MM.1S (cell line): Measurements from ENCODE around the gene EPB41.

Source experiments
- EZH2 ChIP-seq: fragments of 300-600 bp; sonication (generic); optimal IDR thresholded peaks from 2 replicates; pipeline ENCODE3; 2017; ENCODE audit warnings: low read depth, mild to moderate bottlenecking, antibody characterized with exemption, low read length, mixed read lengths
- EZH2phosphoT487 ChIP-seq: fragments of 300-600 bp; sonication (generic); IDR thresholded peaks from 2 replicates; pipeline ENCODE4 v1.6.1; 2018; ENCODE audit warnings: antibody characterized with exemption, low read length
- TF ChIP-seq, protein P1 (sequence below): fragments of 300-600 bp; sonication (generic); IDR thresholded peaks from 2 replicates; pipeline ENCODE4 v1.5.1; 2016; ENCODE audit warnings: antibody characterized with exemption, low read length, mixed read lengths

DNA sequence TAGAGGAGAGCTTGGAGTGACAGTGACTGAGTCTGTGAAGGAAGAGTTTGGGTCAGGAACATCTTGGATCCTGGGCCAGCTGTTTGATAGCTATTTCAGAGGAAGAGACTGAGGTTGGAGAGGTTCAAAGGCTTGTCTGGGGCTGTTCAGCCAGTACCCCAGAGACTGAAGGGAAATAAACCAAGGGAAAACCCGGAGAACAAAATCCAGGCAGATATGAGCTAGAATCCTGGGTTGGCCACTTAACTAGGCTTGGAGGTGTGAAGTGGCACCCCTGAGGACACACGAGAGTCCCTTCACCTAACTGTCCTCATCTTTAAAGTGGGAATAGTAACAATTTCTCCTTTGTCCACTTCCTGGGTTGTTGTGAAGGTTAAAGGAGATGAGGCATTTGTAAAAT, 23.1 kb upstream of the EPB41 start:
- TF ChIP-seq EZH2phosphoT487 (no peak), EZH2 (no peak)
- TF ChIP-seq, protein P1, sequence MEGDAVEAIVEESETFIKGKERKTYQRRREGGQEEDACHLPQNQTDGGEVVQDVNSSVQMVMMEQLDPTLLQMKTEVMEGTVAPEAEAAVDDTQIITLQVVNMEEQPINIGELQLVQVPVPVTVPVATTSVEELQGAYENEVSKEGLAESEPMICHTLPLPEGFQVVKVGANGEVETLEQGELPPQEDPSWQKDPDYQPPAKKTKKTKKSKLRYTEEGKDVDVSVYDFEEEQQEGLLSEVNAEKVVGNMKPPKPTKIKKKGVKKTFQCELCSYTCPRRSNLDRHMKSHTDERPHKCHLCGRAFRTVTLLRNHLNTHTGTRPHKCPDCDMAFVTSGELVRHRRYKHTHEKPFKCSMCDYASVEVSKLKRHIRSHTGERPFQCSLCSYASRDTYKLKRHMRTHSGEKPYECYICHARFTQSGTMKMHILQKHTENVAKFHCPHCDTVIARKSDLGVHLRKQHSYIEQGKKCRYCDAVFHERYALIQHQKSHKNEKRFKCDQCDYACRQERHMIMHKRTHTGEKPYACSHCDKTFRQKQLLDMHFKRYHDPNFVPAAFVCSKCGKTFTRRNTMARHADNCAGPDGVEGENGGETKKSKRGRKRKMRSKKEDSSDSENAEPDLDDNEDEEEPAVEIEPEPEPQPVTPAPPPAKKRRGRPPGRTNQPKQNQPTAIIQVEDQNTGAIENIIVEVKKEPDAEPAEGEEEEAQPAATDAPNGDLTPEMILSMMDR: no peak
